ENCODE measurements around the gene MED8.

The MED8 gene

GRCh38 chr1:43344267-43344850, 45.2 kb downstream of the MED8 start:
- Histone ChIP-seq H3K27ac (ENCODE audit: low read length) (no peak overlapping the region), H4K20me1 (ENCODE audit: insufficient read depth, low read length) (no peaks in the 10 kb centered on the region), H3K4me1 (ENCODE audit: low read length) (no peaks in the 10 kb centered on the region; the same call in 1 of the 2 replicates), H2AFZ (ENCODE audit: low read length) (no peak overlapping the region), H3K4me2 (ENCODE audit: low read depth, low read length) (no peak overlapping the region), H3K4me3 (ENCODE audit: low read length) (no peak overlapping the region), H3K79me2 (ENCODE audit: low read length) (no peaks in the 10 kb centered on the region), H3K27me3 (replicated peaks; ENCODE audit: insufficient read depth, low read length) (peaks cover 12% of the 10 kb centered on the region; the same call in 1 of the 2 replicates), H3K9ac (ENCODE audit: low read length) (no peak overlapping the region), H3K36me3 (replicated peaks; ENCODE audit: insufficient read depth, low read length) (no peaks in the 10 kb centered on the region), H3K9me2 (replicated peaks; ENCODE audit: insufficient read depth, low read length) (no peaks in the 10 kb centered on the region), H3K9me3 (replicated peaks; ENCODE audit: insufficient read depth, low read length) (no peaks in the 10 kb centered on the region), H3F3A (ENCODE audit: insufficient read depth, low read length) (no peaks in the 10 kb centered on the region; the same call in 1 of the 2 replicates)
- no peak for DNase-seq
- no peak for TF ChIP-seq EZH2 (optimal IDR thresholded peaks at IDR 0.05; ENCODE audit: low read depth, low read length)
- TF ChIP-seq CTCF (IDR thresholded peaks at IDR 0.05; ENCODE audit: low read length) = no peak
- TF ChIP-seq EZH2phosphoT487 (IDR thresholded peaks at IDR 0.05; ENCODE audit: low read length) = no peak

- Histone ChIP-seq H3K9ac (ENCODE audit: low read length) (no peak overlapping the region), H3K4me2 (ENCODE audit: low read depth, low read length) (no peak overlapping the region), H3K79me2 (ENCODE audit: low read length) (no peaks in the 10 kb centered on the region), H3K4me3 (ENCODE audit: low read length) (no peak overlapping the region), H2AFZ (ENCODE audit: low read length) (no peak overlapping the region), H3K9me2 (replicated peaks; ENCODE audit: insufficient read depth, low read length) (no peaks in the 10 kb centered on the region), H3K27ac (ENCODE audit: low read length) (no peak overlapping the region), H3K9me3 (replicated peaks; ENCODE audit: insufficient read depth, low read length) (no peaks in the 10 kb centered on the region), H3F3A (ENCODE audit: insufficient read depth, low read length) (no peaks in the 10 kb centered on the region), H3K36me3 (replicated peaks; ENCODE audit: insufficient read depth, low read length) (no peaks in the 10 kb centered on the region), H4K20me1 (ENCODE audit: insufficient read depth, low read length) (no peaks in the 10 kb centered on the region), H3K27me3 (replicated peaks; ENCODE audit: insufficient read depth, low read length) (peaks cover 6% of the 10 kb centered on the region; the same call in 1 of the 2 replicates), H3K4me1 (ENCODE audit: low read length) (no peaks in the 10 kb centered on the region)
- no peak for DNase-seq
- TF ChIP-seq EZH2 (optimal IDR thresholded peaks at IDR 0.05; ENCODE audit: low read depth, low read length) = no peak
- TF ChIP-seq CTCF (IDR thresholded peaks at IDR 0.05; ENCODE audit: low read length) = no peak
- no peak for TF ChIP-seq EZH2phosphoT487 (IDR thresholded peaks at IDR 0.05; ENCODE audit: low read length)
Measured at GRCh38 chr1:43340559-43340958, 49.0 kb downstream of the MED8 start.

GRCh38 chr1:43339584-43340232, 49.9 kb downstream of the MED8 start:
- H3K4me2 ChIP-seq (ENCODE audit: low read depth, low read length) = no peak overlapping the region
- no peak overlapping the region for H3K9ac ChIP-seq (ENCODE audit: low read length)
- H3K27ac ChIP-seq (ENCODE audit: low read length) = no peak overlapping the region

More at GRCh38 chr1:43339584-43340232, 49.9 kb downstream of the MED8 start:
- no peaks in the 10 kb centered on the region for H4K20me1 ChIP-seq (ENCODE audit: insufficient read depth, low read length)
- H3K4me3 ChIP-seq (ENCODE audit: low read length) = no peak overlapping the region
- H3K9me3 ChIP-seq (replicated peaks; ENCODE audit: insufficient read depth, low read length) = no peaks in the 10 kb centered on the region
- H2AFZ ChIP-seq (ENCODE audit: low read length) = no peak overlapping the region
- no peaks in the 10 kb centered on the region for H3K36me3 ChIP-seq (replicated peaks; ENCODE audit: insufficient read depth, low read length)
- DNase-seq = no peak
- peaks cover 6% of the 10 kb centered on the region; the same call in 1 of the 2 replicates for H3K27me3 ChIP-seq (replicated peaks; ENCODE audit: insufficient read depth, low read length)
- H3K4me1 ChIP-seq (ENCODE audit: low read length) = no peaks in the 10 kb centered on the region
- H3F3A ChIP-seq (ENCODE audit: insufficient read depth, low read length) = no peaks in the 10 kb centered on the region
- TF ChIP-seq CTCF (IDR thresholded peaks at IDR 0.05; ENCODE audit: low read length) (no peak), EZH2 (optimal IDR thresholded peaks at IDR 0.05; ENCODE audit: low read depth, low read length) (no peak), EZH2phosphoT487 (IDR thresholded peaks at IDR 0.05; ENCODE audit: low read length) (no peak)
- no peaks in the 10 kb centered on the region for H3K9me2 ChIP-seq (replicated peaks; ENCODE audit: insufficient read depth, low read length)
- H3K79me2 ChIP-seq (ENCODE audit: low read length) = no peaks in the 10 kb centered on the region
